HG03442 (cell line): ENCODE measurements around the gene GRM5.

Experiments used
- ATAC-seq: cut with Tn5 transposase; IDR thresholded peaks from one replicate; pipeline ENCODE4 v1.9.1; 2021; ENCODE audit warnings: mild to moderate bottlenecking, moderate library complexity; ENCODE audit not compliant: unreplicated experiment

GRM5 gene

GRCh38 chr11:88454881-88455280 lies 610.9 kb downstream of the GRM5 start:
- no peak for ATAC-seq
